NK-92 treated with Interleukin-12 subunit alpha and Interleukin-12 subunit beta, amount 100 ng/mL, for 24 hours (cell line): ENCODE measurements around the gene REM2.

ENCODE experiments used
- DNase-seq: peaks from one replicate; lab custom pipeline; 2025; lab: John Stamatoyannopoulos, UW

Gene REM2

DNA sequence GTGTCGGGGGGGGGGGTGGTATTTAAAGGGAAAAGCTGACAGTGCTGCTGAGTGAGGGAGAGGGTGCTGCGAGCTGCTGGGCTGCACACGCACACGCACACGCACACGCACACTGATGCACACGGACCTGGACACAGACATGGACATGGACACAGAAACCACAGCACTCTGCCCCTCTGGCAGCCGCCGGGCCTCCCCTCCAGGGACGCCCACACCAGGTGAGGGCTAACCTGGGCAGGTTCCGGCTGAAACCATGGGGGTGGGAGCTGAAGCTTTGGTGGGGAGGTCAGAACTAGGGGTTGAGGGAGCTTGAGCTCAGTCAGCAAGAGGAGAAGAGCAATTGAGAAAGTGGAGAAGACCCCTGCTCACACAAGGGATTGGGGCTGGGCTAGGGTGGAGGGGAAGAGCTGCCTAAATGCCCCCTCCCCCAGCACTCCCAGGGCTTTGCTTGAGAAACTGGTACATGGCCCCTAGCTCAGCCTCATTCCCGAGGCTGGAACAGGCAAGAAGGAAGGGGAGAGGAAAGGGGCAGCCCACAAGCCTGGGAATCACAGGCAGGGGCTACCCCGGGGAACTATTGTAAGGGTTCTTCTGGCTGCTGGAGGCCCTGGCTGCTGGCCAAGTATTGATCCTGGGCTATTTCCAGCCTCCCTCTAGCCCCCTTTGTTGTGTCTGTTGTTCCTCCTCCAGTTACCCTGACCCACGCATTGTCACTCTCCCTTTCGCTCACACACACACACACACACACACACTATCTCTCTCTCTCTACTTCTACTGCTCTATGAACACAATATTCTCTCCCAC, at the start of gene REM2:
REM2 (plus strand) TSS at position 50 of the 804 bp plus-strand sequence; CDS start at position 116, 66 bp downstream.
- no peak for DNase-seq

DNA sequence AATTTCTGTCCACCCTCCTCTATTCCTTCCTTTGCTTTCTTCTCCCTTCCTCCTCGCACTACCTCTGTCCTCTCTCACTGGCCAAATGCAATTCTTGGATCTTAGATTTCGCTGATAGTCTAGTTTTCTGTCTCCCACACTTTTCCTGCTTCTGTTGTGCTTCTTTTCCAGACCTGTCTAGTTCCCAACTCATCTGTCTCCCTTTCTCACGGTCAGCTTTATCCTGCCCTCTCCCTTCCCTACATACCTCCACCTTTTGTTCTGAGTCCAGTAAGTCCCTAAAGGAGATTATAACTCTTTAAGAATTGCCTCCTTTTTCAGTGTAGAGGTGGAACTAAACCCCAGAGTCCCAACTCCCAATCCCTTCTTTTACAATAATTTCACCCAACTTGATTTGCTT, 47.5 kb upstream of the REM2 start:
- DNase-seq, result no peak

GRCh38 chr14:22836301-22837113, 46.5 kb upstream of the REM2 start, which contains the start of gene MMP14:
Gene MMP14 (plus strand): TSS chr14:22836585. CDS start chr14:22836818, 233 bp downstream.
- no peak for DNase-seq

DNA sequence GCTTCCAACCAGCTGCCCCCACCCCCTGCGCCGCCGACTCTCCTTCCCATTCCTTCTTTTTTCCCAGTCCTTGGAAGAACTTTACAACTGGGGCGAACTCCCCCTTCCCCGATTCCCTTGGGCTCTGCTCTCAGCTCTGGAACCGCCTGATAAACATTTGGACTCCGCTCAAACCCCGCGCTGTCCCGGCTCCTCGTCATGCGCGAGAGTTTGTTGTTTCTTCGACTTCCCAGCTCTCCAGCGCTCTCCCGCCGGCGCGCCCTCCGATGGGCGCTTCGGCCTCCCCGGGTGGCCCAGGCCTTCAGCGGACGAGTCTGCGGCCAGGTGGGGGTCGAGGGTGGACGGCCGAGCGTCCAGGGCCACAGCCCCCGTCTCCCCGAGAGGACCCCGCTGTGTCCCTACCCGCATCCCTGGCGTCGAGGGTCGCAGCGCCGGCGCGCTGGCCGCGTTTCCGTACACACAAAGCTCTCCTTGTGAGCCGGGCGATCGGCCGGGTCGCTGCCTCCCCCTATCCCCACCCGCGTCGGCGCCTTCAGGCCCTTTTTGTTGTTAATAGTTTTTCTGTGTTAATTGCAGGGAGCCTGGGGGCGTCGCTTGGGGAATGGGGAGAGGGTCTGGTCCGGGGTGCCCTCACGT, 45.8 kb upstream of the REM2 start:
- no peak for DNase-seq

DNA sequence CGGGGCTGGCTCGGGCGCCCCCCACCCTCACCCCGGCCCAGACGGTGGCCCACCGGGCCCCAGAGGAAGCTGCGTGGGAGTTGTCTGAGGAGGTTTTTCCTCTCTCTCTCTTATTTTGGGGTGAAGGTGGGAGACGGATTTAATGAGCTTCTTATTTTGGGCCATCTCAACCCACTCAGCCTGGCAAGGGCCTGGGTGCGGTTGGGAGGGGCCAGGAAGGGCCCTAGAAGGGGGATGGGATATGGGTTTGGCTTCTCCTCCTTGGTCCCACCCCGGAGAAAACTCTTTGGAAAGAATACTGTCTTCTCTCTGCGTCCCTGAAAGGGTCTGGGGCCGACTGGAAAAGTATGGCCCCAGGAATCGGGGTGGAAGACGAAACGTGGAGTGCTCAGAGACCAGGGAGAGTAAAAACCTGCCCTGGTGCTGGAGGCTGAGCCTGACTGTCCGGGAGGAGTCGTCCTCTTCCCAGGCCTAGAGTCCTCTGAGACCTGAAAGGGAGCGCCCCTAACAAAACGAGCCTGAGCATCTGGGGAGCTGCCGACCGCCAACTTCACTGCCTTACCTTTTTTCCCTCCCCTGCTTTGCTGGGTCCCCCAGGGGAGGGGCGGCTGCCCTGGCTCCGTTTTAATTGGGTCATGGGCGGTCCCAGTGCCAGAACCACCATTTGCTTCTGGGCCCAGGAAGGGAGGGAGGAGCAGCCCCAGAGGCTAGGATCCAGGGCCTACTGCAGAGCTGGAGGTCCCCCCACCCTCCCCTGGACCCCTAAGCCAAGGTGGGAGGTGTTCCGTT, 45.1 kb upstream of the REM2 start:
- no peak for DNase-seq

DNA sequence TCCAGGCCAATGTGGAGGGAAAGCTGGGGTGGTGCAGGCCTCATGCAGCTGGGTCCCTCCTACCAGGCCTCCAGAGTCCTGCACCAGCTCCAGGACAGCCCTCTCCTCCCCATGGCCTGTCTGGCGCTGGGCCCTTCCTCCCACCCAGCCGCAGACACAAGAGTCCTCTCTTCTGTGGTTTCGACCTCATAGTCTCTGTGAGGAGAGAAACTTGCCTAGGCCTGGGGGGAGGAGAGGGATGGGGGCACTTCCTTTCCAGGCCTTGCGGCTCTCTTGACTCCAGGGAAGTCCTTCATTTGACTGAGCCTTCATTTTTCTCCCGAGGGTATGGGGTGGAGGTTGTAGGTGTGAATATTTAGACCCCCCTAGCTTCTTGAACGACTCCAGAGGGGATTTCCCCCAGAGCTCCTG, 44.4 kb upstream of the REM2 start:
- DNase-seq, result no peak

DNA sequence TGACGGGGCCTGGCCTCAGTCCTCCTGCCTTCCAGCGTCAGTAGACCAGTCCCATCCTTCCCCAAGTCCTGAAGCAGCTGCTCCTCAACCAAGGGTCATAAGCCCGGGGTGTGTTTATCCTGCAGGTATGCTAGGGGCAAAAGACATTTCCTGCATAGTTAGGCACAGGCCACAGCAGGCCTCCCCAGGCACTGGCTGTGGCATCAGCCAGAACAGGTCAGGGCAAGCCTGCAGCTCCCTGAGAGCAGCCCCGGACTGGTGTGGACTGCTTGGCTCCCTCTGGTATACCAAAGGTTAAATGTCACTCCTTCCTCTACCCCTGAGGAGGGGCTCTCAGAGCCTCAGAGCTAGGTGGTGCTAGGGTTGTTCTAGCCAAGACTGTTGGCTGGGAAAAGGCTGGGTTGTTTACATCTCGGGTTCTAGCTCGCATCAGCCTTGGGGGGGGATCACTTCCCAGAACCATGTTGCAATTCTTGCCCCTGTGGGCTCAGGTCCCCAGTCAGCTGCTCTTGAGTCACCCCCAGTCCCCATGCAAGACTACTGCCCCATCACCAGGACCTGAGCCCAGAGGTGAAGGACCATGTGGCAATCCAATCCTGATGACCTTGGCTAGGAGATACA, 43.8 kb upstream of the REM2 start:
- DNase-seq, result no peak

- no peak for DNase-seq
These were observed 41.7 kb upstream of the REM2 start for GRCh38 chr14:22841311-22841710.

GRCh38 chr14:22841769-22842168, 41.3 kb upstream of the REM2 start:
- DNase-seq, result no peak

DNA sequence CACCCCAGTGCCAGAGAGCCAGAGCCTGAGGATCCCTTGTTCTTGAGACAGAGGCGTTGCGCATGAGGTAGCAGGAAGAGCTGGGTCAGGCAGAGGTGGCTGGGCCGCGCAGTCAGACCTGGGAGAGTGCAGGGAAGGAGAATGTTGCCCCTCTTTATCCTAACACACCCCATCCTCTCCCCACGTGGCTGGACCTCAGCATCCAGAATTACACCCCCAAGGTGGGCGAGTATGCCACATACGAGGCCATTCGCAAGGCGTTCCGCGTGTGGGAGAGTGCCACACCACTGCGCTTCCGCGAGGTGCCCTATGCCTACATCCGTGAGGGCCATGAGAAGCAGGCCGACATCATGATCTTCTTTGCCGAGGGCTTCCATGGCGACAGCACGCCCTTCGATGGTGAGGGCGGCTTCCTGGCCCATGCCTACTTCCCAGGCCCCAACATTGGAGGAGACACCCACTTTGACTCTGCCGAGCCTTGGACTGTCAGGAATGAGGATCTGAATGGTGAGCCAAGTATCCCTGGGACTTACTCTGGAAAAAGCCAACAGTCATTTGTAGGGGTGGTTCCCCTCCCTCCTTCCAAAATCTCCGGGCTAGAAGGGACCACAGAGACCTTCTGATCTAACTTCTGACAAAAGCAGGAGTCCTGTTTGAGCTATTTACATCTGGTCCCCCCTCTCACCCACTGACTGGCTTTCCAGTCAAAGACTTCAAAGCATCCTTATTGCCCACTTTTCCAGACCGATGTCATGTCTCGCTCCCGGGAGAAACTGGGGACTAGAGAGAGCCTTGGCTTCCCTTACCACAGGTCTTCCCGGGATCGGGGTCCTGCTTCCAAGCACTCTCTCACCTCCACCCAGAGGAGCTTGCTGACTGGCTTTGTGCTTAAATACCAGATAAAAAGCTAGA, 40.6 kb upstream of the REM2 start:
- no peak for DNase-seq

DNA sequence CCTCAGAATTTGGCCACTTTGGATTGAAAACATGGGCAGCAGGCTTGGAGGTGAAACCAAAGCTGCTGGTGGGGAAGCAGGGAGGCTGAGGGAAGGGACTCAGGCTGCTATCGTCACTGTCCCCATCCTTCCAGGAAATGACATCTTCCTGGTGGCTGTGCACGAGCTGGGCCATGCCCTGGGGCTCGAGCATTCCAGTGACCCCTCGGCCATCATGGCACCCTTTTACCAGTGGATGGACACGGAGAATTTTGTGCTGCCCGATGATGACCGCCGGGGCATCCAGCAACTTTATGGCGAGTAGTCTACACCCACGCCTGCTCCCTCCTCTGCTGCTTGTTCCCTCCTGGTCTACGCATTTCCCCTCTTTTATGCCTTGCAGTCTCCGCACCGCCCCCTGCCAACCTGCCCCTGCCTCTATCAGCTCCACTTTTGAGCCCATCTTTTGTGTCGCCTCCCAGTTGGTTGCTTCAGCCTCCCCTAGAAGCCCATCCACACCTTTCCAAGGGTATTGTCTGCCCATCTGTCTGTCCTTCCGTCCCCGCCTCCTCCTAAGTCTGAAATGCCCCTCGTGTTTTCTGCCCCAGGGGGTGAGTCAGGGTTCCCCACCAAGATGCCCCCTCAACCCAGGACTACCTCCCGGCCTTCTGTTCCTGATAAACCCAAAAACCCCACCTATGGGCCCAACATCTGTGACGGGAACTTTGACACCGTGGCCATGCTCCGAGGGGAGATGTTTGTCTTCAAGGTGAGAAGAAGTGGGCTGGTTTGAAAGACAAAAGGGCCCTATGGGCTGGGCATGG, 39.7 kb upstream of the REM2 start:
- no peak for DNase-seq

GRCh38 chr14:22844221-22845102, 38.6 kb upstream of the REM2 start:
- DNase-seq, result no peak

DNA sequence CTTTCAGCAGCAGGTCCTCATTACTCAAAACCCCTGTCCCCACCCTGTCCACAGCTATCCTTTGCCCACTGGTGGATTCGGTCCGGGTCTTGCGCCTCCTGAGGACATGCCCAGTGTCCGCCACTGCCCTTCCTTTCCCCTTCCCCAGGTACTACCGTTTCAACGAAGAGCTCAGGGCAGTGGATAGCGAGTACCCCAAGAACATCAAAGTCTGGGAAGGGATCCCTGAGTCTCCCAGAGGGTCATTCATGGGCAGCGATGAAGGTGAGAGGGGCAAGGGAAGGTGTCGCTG, 38.0 kb upstream of the REM2 start:
- DNase-seq, result no peak

- DNase-seq, result no peak
These were observed 37.0 kb upstream of the REM2 start for GRCh38 chr14:22845821-22846625.

GRCh38 chr14:22846811-22847307, 36.2 kb upstream of the REM2 start:
- no peak for DNase-seq

- DNase-seq, result no peak
These were observed 35.2 kb upstream of the REM2 start for GRCh38 chr14:22847661-22848341.
